CD4-positive, alpha-beta T cell treated with Interleukin-17A for 1 hour (primary cell): Measurements from ENCODE around the gene IRF2.
A peak's percentile ranks its signal among the peaks of the same experiment; 100 is the strongest.

Experiments
- DNase-seq: peaks from one replicate; pipeline ENCODE4 v3.0.0-alpha.2; 2020

IRF2 gene

DNA sequence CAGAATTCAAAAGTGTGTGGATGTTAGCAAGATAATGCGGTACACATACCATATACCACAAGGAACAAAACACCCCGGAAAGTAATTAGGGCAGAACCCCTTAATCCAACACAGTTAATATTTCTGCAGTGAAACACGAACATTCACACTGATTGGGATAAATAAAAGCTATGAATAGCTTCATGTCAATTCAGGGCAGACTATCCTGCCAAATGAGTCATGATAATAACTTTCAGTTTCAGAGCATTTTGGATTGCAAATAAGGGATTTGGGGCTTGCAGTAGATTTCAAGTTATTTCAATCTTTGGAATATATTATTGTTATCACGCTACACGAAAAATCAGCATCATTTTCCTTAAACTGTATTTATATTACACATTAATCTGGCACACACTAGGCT, 24.3 kb downstream of the IRF2 start:
- DNase-seq: no peak

DNA sequence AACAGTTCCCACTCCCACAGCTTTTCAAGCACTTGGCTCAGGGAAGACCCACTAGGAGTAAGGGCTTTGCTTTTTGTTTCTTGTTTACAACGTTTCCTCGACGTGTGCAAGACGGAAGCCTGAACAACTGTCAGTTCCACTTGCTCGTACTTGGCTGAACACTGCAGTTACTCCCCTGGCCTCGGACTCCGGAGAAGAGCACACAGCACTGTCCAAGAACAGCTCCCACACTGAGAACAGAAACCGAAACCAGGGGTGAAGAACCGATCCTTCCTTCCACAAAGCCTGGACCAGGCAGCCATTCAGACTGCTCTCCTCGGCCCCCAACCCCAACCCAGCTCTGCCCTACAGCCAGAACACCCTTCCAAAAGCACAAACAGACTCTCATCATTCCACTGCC, 25.5 kb downstream of the IRF2 start:
- DNase-seq: peak; percentile 39

DNA sequence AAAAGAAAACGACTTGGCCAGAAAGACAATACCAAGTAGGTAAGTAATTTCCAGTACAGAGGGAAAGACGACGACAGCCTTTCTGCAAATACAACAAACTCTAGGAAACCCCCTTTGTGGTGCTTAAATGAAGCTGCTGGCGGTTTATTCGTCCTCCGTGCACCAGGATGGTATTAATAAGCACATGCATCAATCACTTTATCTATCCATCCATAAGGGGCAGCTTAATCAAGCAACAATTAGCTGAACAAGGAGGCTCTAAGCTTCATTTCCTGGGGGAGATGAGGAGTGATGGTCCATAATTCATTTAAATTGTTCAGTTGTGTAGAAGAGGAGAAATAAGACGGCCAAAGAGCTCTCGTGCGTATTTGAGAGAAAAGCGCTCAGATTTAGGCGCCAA, 26.2 kb downstream of the IRF2 start:
- no peak for DNase-seq

DNA sequence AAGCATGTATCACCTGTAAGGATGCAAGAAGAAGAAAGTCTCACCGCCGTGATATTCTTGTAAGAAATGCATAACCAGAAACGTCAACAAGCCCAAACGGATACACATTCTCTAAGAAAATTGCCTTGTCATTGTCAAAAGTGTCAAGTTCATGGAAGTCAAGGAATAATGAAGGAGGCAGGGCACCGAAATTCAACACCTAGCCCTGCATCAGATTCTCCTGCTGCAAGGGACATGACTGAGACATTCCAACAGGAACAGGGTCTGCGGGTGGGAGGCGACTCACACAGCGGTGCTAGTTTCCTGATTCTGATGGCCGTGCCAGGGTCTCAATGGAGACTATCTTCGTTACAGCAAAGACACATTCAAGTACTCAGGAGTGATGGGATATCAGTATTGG, 26.7 kb downstream of the IRF2 start:
- DNase-seq: no peak

DNA sequence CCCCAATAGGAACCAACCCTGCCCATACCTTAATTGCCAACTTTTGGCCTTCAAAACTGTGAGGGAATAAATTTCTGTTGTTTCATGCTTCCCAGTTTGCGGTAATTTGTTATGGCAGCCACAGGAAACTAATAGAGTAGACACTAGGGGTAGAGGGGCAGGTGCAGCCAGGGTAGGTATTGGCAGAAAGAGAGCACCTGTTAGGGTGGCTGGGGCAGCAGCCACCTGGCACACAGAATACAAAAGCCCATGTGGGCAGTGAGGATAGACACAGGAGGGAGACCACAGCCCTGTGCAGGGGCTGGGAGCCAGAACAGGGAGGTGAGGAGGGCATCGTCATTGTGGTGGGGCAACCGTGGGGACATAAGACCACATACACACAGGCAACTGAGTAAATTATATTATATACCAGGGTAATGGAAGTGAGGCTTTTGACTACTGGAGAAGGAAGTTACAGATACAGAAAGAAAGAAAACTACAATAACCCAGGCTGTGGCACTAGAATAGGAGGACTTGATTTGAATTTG, 28.2 kb downstream of the IRF2 start:
- no peak for DNase-seq

DNA sequence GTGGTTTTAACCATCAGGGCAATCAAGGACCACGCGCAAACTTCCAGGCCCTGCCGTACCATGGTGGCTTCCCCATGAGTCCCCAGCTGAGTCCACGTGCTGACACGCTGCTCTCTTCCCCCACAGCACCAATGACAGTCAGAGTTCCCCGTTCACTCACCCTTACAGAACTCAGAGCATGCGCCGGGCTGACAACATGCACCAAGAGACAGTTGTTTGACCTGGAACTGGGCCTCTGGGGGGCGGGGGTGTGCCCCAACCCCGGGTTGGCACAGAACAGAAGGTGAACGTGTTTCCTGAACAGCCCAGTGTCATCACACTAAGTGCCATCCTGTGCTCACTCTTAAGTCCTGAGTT, 29.4 kb downstream of the IRF2 start:
- peak; percentile 27 for DNase-seq

DNA sequence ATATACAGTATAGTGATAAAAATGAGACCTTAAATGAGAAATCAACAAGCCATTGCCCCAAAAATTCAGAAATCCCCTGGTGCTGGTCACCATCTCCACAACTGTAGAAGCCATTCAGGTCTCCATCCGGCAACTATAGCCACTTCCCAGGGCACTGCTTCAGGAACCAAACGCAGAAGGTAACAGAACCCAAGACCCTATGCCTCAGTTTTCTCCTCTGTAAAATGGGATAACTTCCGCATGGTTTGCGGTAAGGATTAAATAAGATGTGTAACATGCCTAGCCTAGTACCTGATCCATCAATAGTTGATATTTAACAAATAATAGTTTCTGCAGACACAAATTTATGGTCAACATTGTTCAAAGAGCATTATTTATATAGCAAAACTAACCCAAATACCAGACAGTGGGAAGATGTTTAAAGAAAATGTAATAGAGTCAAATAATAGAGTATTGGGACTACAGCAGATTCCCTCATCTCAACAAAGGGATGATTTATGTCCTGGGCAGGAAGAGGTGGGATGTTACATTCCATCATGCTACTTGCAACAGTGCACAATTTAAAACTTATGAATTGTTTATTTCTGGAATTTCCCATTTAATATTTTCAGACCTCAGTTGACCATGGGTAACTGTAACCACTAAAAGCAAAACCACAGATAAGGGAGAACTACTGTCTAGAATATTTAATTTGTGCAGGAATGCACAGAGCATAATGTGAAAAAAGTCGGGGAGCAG, 30.0 kb downstream of the IRF2 start:
- no peak for DNase-seq

DNA sequence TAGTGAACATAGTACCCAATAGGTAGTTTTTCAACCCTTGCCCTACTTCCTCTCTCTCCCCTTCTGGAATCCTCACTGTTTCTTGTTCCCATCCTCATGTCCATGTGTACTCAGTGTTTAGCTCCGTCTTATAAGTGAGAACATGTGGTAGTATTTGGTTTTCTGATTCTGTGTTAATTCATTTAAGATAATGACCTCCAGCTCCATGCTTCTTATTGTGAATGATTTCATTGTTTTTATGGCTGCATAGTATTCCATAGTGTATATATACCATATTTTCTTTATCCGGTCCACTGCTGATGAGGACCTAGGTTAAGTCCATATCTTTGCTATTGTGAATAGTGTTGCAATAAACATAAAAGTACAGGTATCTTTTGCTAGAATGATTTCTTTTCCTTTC, 31.0 kb downstream of the IRF2 start:
- no peak for DNase-seq

DNA sequence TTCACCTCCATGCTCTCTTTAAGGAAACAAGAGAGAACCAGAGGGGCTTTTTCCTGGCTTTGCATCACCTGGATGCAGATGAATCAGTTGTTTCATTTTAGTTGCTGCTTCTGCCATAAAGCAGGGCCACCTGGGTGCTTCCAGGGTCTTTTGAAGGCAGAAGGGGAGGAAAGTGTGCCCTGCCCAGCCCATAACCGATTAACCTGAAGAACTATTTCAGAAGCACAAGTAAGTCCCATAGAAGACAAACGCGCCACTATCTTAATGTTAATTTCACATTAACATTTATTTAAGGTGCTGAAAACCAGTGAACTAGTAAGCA, 32.1 kb downstream of the IRF2 start:
- DNase-seq: no peak

DNA sequence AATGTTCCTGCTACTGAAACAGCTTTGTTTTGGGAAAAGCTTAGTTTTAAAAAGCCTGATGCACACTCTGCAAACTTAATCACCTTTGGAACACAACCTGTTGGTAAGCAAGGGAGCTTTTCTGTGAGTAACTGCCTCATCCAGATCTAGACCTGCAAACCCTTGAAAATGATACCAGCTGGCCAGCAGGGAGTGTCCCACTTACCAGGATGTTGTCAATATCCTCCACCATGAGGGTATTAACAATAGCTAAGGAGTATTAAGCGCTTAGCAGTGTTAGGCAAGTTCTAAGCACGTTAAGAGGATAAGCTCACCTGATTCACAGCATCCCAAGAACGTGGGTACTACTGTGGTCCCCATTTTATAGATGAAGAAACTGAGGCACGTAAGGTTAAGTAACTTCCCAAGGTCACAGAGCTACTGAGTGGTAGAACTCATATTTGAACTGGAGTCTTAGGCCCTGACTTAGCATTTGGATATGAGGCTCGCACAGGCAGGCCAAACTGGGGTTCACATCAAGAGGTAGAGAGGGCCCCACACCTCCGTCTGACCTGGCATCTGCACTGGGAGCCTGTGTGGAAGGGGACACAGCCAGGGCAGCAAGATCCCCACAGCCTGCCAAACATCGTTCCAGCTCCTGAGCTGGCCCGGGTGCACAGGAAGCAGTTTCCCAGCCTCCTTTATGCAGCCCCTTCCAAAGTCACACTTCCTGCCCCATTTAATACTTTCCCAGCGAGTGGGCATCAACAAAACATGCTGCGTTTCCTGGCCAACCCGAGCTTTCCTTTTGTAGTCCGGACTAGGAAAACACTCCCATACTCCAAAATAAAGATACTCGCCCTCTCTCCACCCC, 32.7 kb downstream of the IRF2 start:
- DNase-seq: no peak

DNA sequence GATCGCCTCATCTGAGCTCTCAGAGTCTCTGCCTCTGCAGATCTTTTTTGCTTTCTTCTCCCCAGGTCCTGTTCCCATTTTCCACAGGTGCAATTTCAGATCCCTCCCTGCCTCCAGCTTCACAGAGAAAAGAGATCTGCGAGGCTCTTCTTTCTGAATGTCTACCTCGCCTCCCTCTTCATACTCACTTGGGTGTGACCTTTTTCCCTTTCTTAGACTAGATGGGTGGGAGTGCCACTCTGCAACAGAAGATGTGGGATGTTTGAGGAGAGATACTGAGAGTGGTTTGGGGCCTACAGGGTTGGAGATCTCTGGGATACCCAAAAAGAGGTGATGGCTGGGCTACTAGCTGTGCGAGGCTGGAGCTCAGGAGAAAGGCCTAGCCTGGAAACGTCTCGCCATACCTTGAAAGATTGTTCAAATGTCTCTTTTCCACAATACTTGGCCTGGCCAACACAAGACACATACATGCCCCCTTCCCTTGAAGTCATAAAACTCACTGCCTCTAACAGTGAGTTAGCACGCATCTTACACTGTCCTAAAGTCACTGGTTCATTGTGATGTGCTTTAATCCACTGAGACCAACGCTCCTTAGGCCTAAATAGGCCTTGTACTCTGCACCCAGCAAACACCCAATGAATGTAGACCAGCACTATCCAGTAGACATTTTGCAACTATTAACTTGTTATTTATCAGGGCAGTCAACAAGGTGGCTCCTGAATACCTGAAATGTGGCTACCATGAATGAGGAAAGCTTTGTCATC, 33.6 kb downstream of the IRF2 start:
- DNase-seq: no peak

DNA sequence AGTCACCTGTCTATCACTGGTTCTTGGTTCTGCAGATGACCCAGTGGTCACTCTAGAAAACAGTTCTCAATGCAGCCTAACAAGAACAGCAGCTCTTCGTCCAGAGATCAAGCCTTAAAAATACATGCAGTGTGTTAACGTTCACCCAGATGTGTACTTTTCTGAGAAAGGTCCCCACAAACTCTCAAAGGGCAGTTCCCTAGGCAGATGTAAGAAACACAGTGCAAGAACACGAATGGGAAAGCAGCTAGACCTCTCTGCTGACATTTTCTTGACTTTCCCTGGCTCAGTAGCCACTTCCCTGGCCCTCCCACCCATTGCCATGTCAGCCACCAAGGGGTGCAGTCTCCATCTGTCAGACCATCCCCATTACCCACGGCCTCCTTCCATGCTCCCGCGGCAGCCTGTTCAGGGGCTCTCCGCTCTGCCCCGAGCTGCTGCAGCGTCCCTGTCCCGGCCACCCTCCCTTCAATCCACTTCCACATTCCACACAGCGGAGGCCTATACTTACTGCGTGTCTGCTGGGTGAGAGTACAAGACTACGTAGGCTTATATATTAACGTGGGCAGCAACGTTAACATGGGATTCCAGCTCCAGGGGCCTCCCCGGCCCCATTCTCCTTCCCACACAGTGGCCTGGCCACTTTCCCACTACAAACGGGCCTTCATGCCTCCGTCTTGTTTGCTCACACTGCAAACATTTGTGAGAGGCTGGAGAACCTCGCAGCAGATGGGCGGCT, 34.3 kb downstream of the IRF2 start:
- no peak for DNase-seq

DNA sequence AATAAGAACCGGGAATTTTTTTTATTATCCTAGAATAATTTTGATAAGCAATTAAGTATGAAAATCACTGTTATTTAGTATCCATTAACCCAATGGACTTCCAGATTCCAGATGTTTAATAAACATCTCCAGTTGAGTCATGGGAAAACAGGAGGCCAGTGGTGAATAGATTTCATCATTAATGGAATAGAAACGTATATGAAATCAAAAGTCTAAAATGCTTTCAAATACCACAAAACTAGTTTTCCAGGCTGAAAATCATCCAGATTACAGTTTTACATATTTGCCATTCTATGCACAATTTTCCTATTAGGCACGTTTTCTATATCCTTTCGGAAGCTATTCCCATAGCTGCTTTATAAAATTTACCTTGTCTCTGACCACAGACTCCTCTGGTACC, 35.0 kb downstream of the IRF2 start:
- no peak for DNase-seq

DNA sequence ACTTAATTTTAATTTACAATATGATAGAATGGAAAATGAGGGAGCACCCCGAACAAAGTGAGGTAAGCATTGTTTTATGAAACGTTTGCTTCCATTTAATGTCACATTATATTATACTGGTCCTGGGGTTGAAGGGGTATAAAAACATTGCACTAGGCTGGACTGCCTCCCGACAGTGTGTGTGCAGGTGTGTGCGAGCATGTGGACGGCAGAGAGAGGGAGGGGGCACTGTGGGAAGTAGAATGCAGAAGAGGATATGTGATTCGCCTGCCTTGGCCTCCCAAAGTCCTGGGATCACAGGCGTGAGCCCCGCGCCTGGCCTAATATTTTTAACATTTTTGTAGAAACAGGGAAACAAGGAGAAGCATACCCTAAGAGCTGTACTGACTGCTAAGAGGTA, 36.0 kb downstream of the IRF2 start:
- no peak for DNase-seq

DNA sequence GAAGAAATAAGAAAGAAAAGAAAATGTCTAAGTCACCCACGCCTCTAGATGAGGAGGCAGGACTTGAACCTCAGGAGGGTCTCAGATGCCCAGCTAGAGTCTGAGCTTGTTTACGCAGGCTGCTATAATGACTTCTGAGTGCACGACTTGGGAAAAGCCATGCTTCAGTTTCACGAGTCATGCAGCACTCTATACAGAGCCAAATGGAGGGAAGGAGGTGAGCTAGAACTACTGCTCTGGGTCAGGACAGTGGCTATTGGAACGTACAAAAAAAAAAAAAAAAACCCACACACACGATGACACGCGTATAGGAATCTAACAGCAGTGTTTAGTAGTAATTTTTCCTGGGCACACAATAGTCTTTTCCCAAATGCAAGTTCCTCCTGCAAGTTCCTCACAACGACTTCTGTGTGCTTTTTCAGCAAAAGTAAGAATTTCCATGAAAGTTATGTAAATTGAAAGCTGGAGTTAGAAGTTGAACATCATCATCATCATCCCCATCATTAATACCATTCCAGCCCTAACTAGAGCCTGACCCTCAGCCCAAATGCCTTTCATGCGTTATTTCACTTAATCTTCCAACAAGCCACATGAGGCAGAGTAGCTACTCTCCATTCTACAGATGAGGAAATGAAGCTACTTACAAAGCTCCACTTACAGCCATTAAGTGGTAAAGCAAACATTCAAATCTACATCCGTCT, 36.6 kb downstream of the IRF2 start:
- DNase-seq: no peak

DNA sequence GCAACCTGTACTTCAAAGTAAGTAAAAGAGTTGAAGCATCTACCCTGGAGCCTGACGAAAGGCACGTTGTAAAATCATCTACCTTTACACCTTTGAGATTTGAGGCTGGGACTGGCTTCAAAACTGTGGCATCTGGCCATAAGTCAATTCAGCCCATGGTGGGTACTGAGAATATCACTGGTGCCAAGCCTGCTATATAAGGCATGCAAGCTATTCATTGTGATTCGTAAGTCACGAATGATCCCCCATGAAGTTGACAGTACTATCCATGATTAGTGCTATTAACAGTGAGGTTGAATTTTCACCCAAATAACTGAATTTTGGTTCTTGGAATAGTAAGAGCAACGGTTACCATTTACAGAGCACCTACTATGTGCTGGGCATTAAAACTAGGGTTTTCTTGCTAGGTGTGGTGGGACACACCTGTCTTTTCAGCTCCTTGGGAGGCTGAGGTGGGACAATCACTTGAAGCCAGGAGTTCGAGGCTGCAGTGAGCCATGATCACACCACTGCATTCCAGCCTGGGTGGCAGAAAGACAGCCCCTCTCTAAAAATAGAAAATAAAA, 39.8 kb downstream of the IRF2 start:
- no peak for DNase-seq

DNA sequence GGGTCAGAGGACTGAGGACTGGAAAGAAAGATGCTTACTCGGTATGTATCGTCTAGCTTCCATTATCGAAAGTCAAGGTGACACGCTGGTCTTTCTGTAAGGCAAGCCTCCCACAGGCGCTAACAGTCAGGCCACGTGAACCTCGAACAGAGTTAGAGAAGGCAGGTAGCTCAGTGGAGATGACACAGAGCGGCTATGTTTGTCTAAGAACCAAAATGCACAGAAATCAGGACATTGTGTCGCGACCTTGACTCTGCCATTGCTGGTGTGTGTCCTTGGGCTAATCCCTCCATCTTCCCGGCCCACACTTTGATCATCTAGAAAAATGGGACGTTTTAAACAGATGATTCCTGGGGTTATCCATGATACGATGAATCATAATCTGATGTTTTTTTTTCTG, 40.3 kb downstream of the IRF2 start:
- no peak for DNase-seq

DNA sequence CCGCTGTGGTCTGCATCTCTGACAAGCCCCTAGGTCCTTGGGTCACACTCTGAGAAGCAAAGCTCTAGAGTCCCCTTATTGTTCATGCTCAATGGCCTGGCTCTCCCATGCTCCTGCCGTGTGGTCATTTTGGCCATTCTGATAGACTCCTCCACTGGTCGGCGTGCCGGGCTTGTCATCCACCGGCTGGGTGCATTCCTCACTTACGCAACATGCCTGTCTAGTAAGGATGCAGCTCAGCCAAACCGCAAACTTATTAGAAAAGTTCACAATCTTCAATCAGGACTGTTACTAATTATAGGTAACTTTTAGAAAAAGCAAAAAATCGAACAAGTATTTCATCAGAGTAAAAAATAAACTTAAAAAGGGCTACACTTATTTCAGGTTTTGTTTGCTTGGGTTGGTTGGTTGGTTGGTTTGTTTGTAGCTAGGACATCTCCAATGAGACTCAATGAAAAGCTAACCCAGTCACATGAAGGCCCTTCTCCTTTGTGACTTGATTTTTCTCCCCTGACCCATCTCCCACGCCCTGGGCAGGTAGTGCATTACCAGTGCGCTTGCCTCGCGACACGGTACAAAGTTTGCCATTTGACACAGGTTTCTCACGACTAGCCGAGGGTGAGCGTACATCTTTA, 41.0 kb downstream of the IRF2 start:
- DNase-seq: no peak

DNA sequence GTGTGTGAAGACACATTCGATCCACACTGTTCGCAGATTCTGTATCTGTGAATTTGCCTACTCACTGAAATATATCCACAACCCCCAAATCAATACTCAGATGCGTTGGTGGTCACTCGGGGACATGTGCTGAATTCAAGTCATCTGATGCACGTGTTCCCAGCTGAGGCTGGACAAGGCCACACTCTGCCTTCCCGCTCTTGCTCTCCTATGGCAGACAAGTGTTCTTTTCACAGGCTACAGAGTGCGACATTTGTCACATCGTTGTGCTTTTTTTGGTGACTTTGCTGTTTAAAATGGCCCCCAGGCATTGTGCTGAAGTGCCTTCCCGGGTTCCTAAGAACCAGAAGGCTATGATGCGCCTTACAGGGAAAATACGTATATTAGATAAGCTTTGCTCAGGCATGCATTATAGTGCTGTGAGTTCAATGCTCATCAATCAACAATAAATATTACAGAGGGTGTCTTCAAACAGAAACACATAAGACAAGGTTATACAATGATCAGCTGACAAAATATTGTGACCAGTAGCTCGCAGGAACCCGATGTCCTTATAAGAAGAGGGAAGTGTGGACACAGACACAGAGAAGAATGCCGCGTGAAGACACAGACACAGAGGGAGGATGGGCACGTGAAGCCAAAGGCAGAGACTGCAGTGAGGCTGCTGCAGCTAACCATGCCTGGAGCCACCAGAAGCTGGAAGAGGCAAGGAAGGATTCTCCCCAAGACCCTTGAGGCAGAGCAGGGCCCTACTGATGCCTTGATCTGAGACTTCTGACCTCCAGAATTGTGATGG, 42.0 kb downstream of the IRF2 start:
- no peak for DNase-seq

DNA sequence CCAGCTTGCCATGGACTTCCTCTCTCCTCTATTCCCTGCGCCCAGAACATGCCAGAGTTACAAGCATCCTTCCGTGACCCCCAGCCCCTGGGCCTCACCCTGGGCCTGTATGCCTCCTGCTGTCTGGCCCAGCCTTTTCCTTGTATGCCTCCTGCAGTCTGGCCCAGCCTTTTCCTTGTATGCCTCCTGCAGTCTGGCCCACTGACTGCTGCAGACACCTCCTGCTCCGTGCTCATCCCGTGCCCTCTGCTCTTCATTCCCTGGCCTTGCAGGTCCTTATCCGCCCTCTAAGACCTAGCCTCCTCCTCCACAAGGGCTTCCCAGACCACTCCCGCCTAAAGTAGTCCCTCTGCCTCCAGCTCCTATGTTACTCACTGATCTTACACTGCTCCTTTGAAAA, 44.2 kb downstream of the IRF2 start:
- no peak for DNase-seq

DNA sequence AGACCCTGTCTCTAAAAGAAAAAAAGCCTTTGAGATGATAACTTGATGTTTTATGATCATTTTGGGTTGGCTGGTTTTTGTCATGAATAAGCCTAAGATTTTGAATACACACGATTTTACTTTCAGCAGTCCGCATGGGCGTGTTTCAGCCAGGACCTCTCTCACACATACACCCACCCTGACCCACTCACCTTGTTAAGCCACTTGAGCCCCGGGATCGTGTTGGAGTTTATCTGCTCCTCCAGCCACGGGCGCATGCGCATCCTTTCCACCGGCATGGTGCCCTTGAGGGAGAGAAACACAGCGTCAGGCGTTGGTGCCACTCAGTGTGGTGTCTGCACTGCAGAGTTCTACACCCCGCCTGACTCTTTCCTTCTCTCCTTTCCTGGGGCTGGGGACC, 45.6 kb downstream of the IRF2 start:
- DNase-seq: no peak
